ENCODE results near the gene ACSL4. TPM values are rescaled to one million over a fixed set of nuclear protein-coding genes. Genes with fewer than 3 reads are reported as not detected.
A peak's percentile ranks its signal among the peaks of the same experiment; 100 is the strongest.

The ACSL4 gene
- 100 to 1,000 TPM in 3 of 6 donors, 10 to 100 TPM in 3; 53.2 to 156 (median 106) TPM for total RNA-seq

- 0 to 60% methylated on average over 1 to 76 of the region's 89 CpGs for WGBS, 2 donors
- TF ChIP-seq CTCF (IDR thresholded peaks at IDR 0.05) (no peak), POLR2AphosphoS5 (IDR thresholded peaks at IDR 0.05) (peak; percentile 63 to 84), POLR2A (IDR thresholded peaks at IDR 0.05) (peak in 3 of 4 donors; percentile 57 to 94 (median 63))
- Histone ChIP-seq H3K36me3 (no peaks in the 10 kb centered on the region), H3K9me3 (no peaks in the 10 kb centered on the region), H3K4me3 (peak within 1 kb of the TSS; percentile 39 to 76 (median 61)), H3K27ac (peak within 1 kb of the TSS; percentile 88 to 95 (median 93)), H3K4me1 (no peaks in the 10 kb centered on the region), H3K27me3 (no peaks in the 10 kb centered on the region)
- DNase-seq (peak; percentile 89 to 98), ATAC-seq (ENCODE audit: low FRiP score in 2 of 2) (peak; percentile 95 to 99)
Measured at GRCh38 chrX:109732807-109733612, at the start of gene ACSL4. TSS of gene ACSL4 (minus strand) at chrX:109733257. CDS start at chrX:109683363, 49,894 bp downstream.

GRCh38 chrX:109777749-109778148, 44.7 kb upstream of the ACSL4 start:
- H3K4me1 ChIP-seq = peaks cover 0 to 3% (median 0%) of the 10 kb centered on the region in 4 donors
- H3K9me3 ChIP-seq = no peaks in the 10 kb centered on the region
- no peak overlapping the region for H3K4me3 ChIP-seq
- ATAC-seq (ENCODE audit: low FRiP score in 2 of 2) (no peak), DNase-seq (no peak)
- no peak overlapping the region for H3K27ac ChIP-seq
- TF ChIP-seq POLR2AphosphoS5 (IDR thresholded peaks at IDR 0.05) (no peak), POLR2A (IDR thresholded peaks at IDR 0.05) (no peak), CTCF (IDR thresholded peaks at IDR 0.05) (no peak), EP300 (IDR thresholded peaks at IDR 0.05) (no peak)
- H3K36me3 ChIP-seq = no peaks in the 10 kb centered on the region
- WGBS, 2 donors = 75 to 87% methylated on average over 4 of the region's 4 CpGs
- H3K27me3 ChIP-seq = no peaks in the 10 kb centered on the region

- ATAC-seq (ENCODE audit: low FRiP score in 2 of 2) (no peak), DNase-seq (no peak)
- H3K27me3 ChIP-seq = no peaks in the 10 kb centered on the region
- TF ChIP-seq EP300 (IDR thresholded peaks at IDR 0.05) = no peak
- no peak for TF ChIP-seq POLR2AphosphoS5 (IDR thresholded peaks at IDR 0.05)
- no peak for TF ChIP-seq POLR2A (IDR thresholded peaks at IDR 0.05)
- no peak for TF ChIP-seq CTCF (IDR thresholded peaks at IDR 0.05)
- no peak overlapping the region for H3K4me3 ChIP-seq
- H3K27ac ChIP-seq = no peak overlapping the region
- 77 to 90% methylated on average over 4 of the region's 4 CpGs for WGBS, 2 donors
- H3K9me3 ChIP-seq = no peaks in the 10 kb centered on the region
- H3K36me3 ChIP-seq = no peaks in the 10 kb centered on the region
- peaks cover 0 to 3% (median 0%) of the 10 kb centered on the region in 4 donors for H3K4me1 ChIP-seq
Measured at GRCh38 chrX:109776986-109777385, 43.9 kb upstream of the ACSL4 start.

GRCh38 chrX:109776432-109776831, 43.4 kb upstream of the ACSL4 start:
- Histone ChIP-seq H3K27ac (no peak overlapping the region), H3K27me3 (no peaks in the 10 kb centered on the region), H3K4me1 (peaks cover 0 to 3% (median 0%) of the 10 kb centered on the region in 4 donors), H3K36me3 (no peaks in the 10 kb centered on the region), H3K9me3 (no peaks in the 10 kb centered on the region), H3K4me3 (no peak overlapping the region)
- TF ChIP-seq POLR2A (IDR thresholded peaks at IDR 0.05) = no peak
- no peak for TF ChIP-seq EP300 (IDR thresholded peaks at IDR 0.05)
- no peak for TF ChIP-seq CTCF (IDR thresholded peaks at IDR 0.05)
- 69 to 81% methylated on average over 3 of the region's 3 CpGs for WGBS, 2 donors
- ATAC-seq (ENCODE audit: low FRiP score in 2 of 2) (no peak), DNase-seq (no peak)
